ENCODE measurements around the gene SNRNP40.
"Not testable (repeated sequence)": the region's sequence is repeated elsewhere in the genome, so short reads cannot be mapped to it uniquely, and the experiment has no call there.

Gene SNRNP40

GRCh38 chr1:31300193-31300592, 3.6 kb upstream of the SNRNP40 start:
- no peaks in the 10 kb centered on the region for H3K9me3 Mint-ChIP-seq (ENCODE audit: low read depth)
- peaks cover 5% of the 10 kb centered on the region for H3K36me3 Mint-ChIP-seq
- no peaks in the 10 kb centered on the region for H3K27me3 Mint-ChIP-seq
- no peak overlapping the region for H3K27ac Mint-ChIP-seq
- no peak overlapping the region for H3K4me3 Mint-ChIP-seq
- peaks cover 42% of the 10 kb centered on the region for H3K4me1 Mint-ChIP-seq (ENCODE audit: low read depth)

- H3K36me3 Mint-ChIP-seq = peaks cover 9% of the 10 kb centered on the region
- H3K27me3 Mint-ChIP-seq = no peaks in the 10 kb centered on the region
- H3K9me3 Mint-ChIP-seq (ENCODE audit: low read depth) = no peaks in the 10 kb centered on the region
- H3K4me1 Mint-ChIP-seq (ENCODE audit: low read depth) = peaks cover 46% of the 10 kb centered on the region
- peak overlapping the region; percentile 14 for H3K4me3 Mint-ChIP-seq
- H3K27ac Mint-ChIP-seq = no peak overlapping the region
These were observed 2.8 kb upstream of the SNRNP40 start for GRCh38 chr1:31299365-31299764.

- peaks cover 14% of the 10 kb centered on the region for H3K36me3 Mint-ChIP-seq
- H3K4me1 Mint-ChIP-seq (ENCODE audit: low read depth) = peaks cover 46% of the 10 kb centered on the region
- H3K27ac Mint-ChIP-seq = no peak overlapping the region
- H3K9me3 Mint-ChIP-seq (ENCODE audit: low read depth) = no peaks in the 10 kb centered on the region
- no peaks in the 10 kb centered on the region for H3K27me3 Mint-ChIP-seq
- no peak overlapping the region for H3K4me3 Mint-ChIP-seq
These were observed 974 bp upstream of the SNRNP40 start for GRCh38 chr1:31297277-31298247.

- no peaks in the 10 kb centered on the region for H3K9me3 Mint-ChIP-seq (ENCODE audit: low read depth)
These were observed 608 bp downstream of the SNRNP40 start for GRCh38 chr1:31295874-31296485.

GRCh38 chr1:31289021-31289420, 7.6 kb downstream of the SNRNP40 start:
- H3K4me1 Mint-ChIP-seq (ENCODE audit: low read depth) = peaks cover 9% of the 10 kb centered on the region
- peaks cover 11% of the 10 kb centered on the region for H3K36me3 Mint-ChIP-seq

More at GRCh38 chr1:31295874-31296485, 608 bp downstream of the SNRNP40 start:
- Mint-ChIP-seq H3K4me3 (no peak overlapping the region), H3K4me1 (ENCODE audit: low read depth) (peaks cover 40% of the 10 kb centered on the region), H3K27ac (no peak overlapping the region), H3K27me3 (no peaks in the 10 kb centered on the region), H3K36me3 (peaks cover 17% of the 10 kb centered on the region)

GRCh38 chr1:31287791-31288190, 8.8 kb downstream of the SNRNP40 start:
- not testable (repeated sequence) for H3K4me3 Mint-ChIP-seq; H3K4me1 Mint-ChIP-seq (ENCODE audit: low read depth); H3K27ac Mint-ChIP-seq; H3K36me3 Mint-ChIP-seq; H3K9me3 Mint-ChIP-seq (ENCODE audit: low read depth); H3K27me3 Mint-ChIP-seq

More at GRCh38 chr1:31289021-31289420, 7.6 kb downstream of the SNRNP40 start:
- no peak overlapping the region for H3K4me3 Mint-ChIP-seq
- no peak overlapping the region for H3K27ac Mint-ChIP-seq
- H3K9me3 Mint-ChIP-seq (ENCODE audit: low read depth) = no peaks in the 10 kb centered on the region
- no peaks in the 10 kb centered on the region for H3K27me3 Mint-ChIP-seq

GRCh38 chr1:31282426-31282825, 14.2 kb downstream of the SNRNP40 start:
- H3K9me3 Mint-ChIP-seq (ENCODE audit: low read depth); H3K4me1 Mint-ChIP-seq (ENCODE audit: low read depth); H3K4me3 Mint-ChIP-seq; H3K27ac Mint-ChIP-seq; H3K27me3 Mint-ChIP-seq: not testable (repeated sequence)
- H3K36me3 Mint-ChIP-seq = peaks cover 12% of the 10 kb centered on the region

GRCh38 chr1:31273619-31274018, 23.0 kb downstream of the SNRNP40 start:
- Mint-ChIP-seq H3K9me3 (ENCODE audit: low read depth) (no peaks in the 10 kb centered on the region), H3K4me3 (no peak overlapping the region), H3K4me1 (ENCODE audit: low read depth) (peaks cover 11% of the 10 kb centered on the region), H3K36me3 (peaks cover 12% of the 10 kb centered on the region), H3K27me3 (no peaks in the 10 kb centered on the region), H3K27ac (no peak overlapping the region)

- no peaks in the 10 kb centered on the region for H3K9me3 Mint-ChIP-seq (ENCODE audit: low read depth)
- H3K27me3 Mint-ChIP-seq = no peaks in the 10 kb centered on the region
- H3K36me3 Mint-ChIP-seq = peaks cover 6% of the 10 kb centered on the region
- H3K4me3 Mint-ChIP-seq = no peak overlapping the region
- peaks cover 8% of the 10 kb centered on the region for H3K4me1 Mint-ChIP-seq (ENCODE audit: low read depth)
- H3K27ac Mint-ChIP-seq = no peak overlapping the region
These were observed 24.2 kb downstream of the SNRNP40 start for GRCh38 chr1:31272369-31272768.

- no peaks in the 10 kb centered on the region for H3K4me1 Mint-ChIP-seq (ENCODE audit: low read depth)
- H3K27me3 Mint-ChIP-seq = no peaks in the 10 kb centered on the region
- H3K27ac Mint-ChIP-seq = no peak overlapping the region
- H3K36me3 Mint-ChIP-seq = peaks cover 8% of the 10 kb centered on the region
- no peak overlapping the region for H3K4me3 Mint-ChIP-seq
- no peaks in the 10 kb centered on the region for H3K9me3 Mint-ChIP-seq (ENCODE audit: low read depth)
These were observed 30.0 kb downstream of the SNRNP40 start for GRCh38 chr1:31266547-31266946.

GRCh38 chr1:31264790-31265386, 31.7 kb downstream of the SNRNP40 start:
- Mint-ChIP-seq H3K27ac (no peak overlapping the region), H3K36me3 (peaks cover 4% of the 10 kb centered on the region), H3K9me3 (ENCODE audit: low read depth) (no peaks in the 10 kb centered on the region), H3K4me1 (ENCODE audit: low read depth) (no peaks in the 10 kb centered on the region), H3K27me3 (no peaks in the 10 kb centered on the region), H3K4me3 (no peak overlapping the region)

- Mint-ChIP-seq H3K27me3 (no peaks in the 10 kb centered on the region), H3K4me3 (no peak overlapping the region), H3K36me3 (peaks cover 8% of the 10 kb centered on the region), H3K9me3 (ENCODE audit: low read depth) (no peaks in the 10 kb centered on the region), H3K4me1 (ENCODE audit: low read depth) (no peaks in the 10 kb centered on the region), H3K27ac (no peak overlapping the region)
These were observed 33.2 kb downstream of the SNRNP40 start for GRCh38 chr1:31263408-31263807.

GRCh38 chr1:31262393-31262792, 34.2 kb downstream of the SNRNP40 start:
- H3K9me3 Mint-ChIP-seq (ENCODE audit: low read depth); H3K4me3 Mint-ChIP-seq; H3K4me1 Mint-ChIP-seq (ENCODE audit: low read depth); H3K27me3 Mint-ChIP-seq; H3K27ac Mint-ChIP-seq: not testable (repeated sequence)
- H3K36me3 Mint-ChIP-seq = peaks cover 14% of the 10 kb centered on the region

GRCh38 chr1:31261916-31262315, 34.7 kb downstream of the SNRNP40 start:
- no peak overlapping the region for H3K4me3 Mint-ChIP-seq
- peaks cover 12% of the 10 kb centered on the region for H3K36me3 Mint-ChIP-seq

GRCh38 chr1:31259746-31260145, 36.8 kb downstream of the SNRNP40 start:
- Mint-ChIP-seq H3K27ac (no peak overlapping the region), H3K4me1 (ENCODE audit: low read depth) (no peaks in the 10 kb centered on the region), H3K9me3 (ENCODE audit: low read depth) (no peaks in the 10 kb centered on the region), H3K36me3 (peaks cover 10% of the 10 kb centered on the region), H3K27me3 (no peaks in the 10 kb centered on the region), H3K4me3 (no peak overlapping the region)

More at GRCh38 chr1:31261916-31262315, 34.7 kb downstream of the SNRNP40 start:
- no peaks in the 10 kb centered on the region for H3K27me3 Mint-ChIP-seq
- no peaks in the 10 kb centered on the region for H3K9me3 Mint-ChIP-seq (ENCODE audit: low read depth)
- no peak overlapping the region for H3K27ac Mint-ChIP-seq
- H3K4me1 Mint-ChIP-seq (ENCODE audit: low read depth) = no peaks in the 10 kb centered on the region

Measured in activated naive CD8-positive, alpha-beta T cell (primary cell).